COLO668 (cell line): Measurements from ENCODE around the gene SMAD4.
"Not testable (repeated sequence)": the region's sequence is repeated elsewhere in the genome, so short reads cannot be mapped to it uniquely, and the experiment has no call there.

ENCODE experiments used
- DNase-seq: peaks from one replicate; lab custom pipeline; 2025; ENCODE audit not compliant: unreplicated experiment; lab: John Stamatoyannopoulos, UW

Gene SMAD4

DNA sequence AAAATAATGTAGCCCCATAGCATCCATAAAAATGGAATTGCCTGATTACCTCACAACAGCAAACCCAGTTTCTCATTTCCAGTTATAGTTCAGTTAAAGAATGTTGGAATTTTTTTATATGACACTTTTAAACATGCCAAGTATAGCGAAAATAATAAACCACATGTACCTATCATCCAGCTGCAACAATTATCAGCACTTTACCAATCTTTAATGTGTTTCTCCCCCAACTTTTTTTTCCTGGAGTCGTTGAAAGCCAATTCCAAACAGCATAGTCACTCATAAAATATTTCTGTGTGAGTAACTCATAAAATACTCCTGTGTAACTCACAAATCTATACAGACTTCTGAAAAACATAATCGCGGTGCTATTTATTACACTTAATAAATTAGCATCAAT lies 38.1 kb downstream of the SMAD4 start:
- DNase-seq: no peak

DNA sequence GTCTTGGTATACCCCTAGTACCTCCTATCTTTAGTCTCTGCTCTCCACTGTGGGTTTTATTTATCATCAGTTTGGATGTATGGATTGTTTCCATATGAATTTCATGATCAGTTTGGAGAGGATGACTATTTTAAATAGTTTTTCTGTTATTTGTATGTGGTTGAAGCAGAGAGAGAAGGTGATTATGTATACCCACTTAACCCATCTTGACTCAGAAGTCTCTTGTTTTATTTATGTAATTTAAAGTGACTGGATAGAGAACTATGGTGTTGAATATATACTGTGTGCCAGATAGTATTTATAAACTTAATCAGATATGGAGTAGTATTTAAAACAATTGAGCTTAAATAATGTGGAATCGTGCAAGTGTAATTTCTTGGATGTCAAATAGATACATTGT lies 39.9 kb downstream of the SMAD4 start:
- no peak for DNase-seq

DNA sequence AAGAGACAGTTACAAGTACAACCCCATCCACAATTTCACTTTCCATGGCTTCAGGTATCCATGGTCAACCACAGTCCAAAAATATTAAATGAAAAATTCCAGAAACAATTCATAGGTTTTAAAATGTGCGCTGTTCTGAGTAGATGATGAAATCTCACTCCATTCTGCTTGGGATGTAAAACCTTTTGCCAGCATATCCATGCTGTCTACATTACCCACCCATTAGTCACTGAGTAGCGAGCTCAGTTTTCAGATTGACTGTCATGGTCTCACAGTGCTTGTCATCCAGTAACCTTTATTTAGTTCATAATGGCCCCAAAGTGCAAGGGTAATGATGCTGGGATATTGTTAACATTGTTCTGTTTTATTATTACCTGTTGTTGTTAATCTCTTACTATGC lies 40.5 kb downstream of the SMAD4 start:
- DNase-seq: no peak

DNA sequence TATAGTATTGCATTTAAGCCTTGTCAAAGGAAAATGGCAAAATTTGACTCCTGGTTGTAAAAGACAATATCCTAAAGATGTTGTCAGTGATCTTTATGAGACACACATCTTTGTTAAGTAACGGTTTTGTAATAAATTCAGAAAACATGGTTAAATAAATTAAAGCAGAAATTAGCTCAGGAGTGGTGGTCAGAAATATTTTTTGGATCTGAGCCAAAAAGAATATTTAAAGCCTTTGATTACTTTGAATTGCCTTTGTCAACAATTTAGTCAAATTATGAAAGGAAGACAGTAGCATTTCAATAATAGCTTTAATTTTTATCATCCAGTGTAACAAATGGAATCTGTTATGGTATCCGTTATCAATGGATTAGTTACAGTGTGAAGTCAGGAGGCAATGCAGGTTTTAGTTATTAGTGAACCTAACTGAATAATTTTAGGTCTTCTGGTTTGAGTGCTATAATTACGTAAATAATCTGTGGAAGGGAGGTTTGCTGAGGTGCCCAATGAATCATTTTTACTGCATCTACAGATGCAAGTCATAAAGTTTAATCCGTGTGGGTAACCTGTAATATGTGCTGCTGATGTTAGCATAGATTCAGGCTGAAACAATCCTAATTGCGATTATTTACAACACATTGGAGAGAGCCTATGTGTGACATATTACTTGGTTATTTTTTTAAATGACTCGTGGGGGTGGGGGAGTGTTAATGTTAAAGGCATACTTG lies 42.7 kb downstream of the SMAD4 start:
- no peak for DNase-seq

DNA sequence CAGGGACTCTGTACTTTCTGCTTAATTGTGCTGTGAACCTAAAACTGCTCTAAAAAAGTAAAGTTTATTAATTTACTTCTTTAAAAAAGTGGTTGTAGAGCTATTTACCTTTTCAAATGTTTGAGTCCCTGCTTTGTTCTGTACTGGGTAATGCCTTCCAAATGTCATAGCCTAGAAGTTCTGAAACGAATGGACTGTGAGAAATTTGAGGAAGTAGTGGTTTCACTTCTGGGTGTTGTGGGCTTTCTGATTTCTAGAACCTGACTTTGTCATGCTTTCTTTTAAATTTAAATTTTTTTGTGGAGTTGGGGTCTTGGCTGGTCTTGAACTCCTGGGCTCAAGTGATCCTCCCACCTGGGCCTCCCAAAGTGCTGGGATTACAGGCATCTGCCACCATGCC lies 44.6 kb downstream of the SMAD4 start:
- DNase-seq: no peak

DNA sequence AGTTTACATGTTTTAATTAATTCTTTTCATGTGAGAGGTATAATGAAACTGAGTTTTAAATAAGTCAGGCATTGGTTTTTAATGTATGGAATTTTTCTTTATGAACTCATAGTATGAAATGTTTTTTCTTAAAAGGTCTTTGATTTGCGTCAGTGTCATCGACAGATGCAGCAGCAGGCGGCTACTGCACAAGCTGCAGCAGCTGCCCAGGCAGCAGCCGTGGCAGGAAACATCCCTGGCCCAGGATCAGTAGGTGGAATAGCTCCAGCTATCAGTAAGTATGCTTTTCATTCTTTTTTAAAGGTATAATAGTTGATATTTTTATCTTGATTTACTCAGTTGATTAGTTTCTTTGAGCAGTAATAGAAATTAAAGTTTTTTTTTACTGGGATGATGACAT lies 46.5 kb downstream of the SMAD4 start:
- DNase-seq: no peak

DNA sequence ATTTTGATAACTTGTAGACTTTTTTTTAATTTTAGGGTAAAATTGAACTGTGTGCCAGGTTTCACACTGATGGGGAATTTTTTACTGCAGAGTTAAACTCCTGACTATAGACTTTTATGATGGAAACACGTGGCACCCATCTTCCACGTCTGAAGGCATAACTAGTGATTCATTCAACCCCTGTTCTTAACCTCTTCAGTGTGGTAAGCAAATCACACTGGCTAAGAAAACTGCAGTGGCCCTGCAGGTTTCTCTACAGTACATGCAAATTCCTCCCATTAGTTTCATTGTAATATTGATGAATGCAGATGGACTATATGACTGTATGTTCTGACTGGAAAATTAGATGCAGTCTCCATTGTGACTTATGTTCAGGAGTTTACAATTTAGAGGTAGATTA lies 47.2 kb downstream of the SMAD4 start:
- DNase-seq: no peak

DNA sequence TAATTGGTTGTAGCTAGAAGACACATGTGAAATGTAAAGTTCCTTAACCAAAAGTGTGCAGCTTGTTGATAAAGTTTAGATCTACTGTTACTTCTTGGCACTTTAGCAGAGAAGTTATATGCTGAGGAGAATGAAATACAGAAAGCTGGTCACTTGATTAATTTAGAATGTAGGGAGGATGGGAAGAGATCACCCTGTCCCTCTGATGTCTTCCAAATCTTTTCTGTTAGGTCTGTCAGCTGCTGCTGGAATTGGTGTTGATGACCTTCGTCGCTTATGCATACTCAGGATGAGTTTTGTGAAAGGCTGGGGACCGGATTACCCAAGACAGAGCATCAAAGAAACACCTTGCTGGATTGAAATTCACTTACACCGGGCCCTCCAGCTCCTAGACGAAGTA lies 48.0 kb downstream of the SMAD4 start:
- no peak for DNase-seq

DNA sequence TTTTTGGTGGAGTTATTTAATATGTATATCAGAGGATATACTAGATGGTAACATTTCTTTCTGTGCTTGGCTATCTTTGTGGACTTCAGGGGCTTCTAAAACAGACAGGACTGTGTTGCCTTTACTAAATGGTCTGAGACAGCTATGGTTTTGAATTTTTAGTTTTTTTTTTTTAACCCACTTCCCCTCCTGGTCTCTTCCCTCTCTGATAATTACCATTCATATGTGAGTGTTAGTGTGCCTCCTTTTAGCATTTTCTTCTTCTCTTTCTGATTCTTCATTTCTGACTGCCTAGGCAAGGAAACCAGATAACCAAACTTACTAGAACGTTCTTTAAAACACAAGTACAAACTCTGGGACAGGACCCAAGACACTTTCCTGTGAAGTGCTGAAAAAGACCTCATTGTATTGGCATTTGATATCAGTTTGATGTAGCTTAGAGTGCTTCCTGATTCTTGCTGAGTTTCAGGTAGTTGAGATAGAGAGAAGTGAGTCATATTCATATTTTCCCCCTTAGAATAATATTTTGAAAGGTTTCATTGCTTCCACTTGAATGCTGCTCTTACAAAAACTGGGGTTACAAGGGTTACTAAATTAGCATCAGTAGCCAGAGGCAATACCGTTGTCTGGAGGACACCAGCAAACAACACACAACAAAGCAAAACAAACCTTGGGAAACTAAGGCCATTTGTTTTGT lies 52.7 kb downstream of the SMAD4 start:
- DNase-seq: no peak

DNA sequence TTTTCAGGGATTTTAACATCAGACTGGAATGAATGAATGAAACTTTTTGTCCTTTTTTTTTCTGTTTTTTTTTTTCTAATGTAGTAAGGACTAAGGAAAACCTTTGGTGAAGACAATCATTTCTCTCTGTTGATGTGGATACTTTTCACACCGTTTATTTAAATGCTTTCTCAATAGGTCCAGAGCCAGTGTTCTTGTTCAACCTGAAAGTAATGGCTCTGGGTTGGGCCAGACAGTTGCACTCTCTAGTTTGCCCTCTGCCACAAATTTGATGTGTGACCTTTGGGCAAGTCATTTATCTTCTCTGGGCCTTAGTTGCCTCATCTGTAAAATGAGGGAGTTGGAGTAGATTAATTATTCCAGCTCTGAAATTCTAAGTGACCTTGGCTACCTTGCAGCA lies 53.4 kb downstream of the SMAD4 start:
- DNase-seq: no peak

DNA sequence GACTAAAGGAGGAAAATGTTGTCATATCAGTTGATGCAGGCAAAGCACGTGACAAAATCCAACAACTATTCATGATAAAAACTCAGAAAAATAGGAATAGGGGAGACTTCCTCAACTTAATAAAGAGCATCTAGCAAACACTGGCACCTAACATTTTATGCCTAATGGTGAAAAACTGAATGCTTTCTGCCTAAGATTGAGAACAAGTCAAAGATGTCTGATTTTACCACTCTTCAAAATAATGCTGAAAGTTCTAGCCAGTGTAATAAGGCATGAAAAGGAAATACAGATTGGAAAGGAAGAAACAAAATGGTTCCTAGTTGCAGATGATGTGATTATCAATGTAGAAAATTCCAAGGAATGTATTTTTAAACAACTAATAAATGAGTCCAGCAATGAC lies 58.4 kb downstream of the SMAD4 start:
- no peak for DNase-seq

DNA sequence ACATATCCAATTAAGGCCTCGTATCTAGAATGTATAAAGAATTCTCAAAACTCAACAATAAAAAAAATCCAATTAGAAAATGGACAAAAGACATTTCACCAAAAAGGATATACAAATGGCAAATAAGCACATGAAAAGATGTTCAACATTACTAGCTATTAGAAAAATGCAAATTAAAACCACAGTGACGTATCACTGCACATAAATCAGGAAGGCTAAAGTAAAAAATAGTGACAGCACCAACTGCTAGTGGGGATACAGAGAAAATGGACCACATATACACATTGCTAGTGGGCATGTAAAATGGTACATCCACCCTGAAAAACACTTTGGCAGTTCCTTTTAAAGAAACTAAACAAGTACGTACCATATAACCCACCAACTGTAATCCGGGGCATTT lies 59.7 kb downstream of the SMAD4 start:
- DNase-seq: no peak

DNA sequence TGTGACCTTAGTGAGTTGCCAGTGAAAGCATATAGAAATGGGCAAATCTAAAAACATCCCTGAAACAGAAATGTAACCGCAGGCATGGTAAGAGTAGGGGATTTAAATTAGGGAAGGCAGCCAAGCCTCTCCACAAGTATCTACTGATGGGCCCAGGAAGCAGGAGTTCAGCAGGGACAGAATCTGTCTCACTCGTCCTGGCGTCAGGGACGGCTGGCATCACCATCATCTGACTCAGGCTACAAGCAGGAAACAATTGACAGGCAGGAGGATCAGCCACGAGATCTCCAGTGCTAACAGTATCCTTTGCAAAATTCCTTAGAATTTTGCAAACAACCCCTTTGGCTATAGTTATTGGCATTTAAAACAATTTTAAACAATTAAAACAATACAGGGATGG lies 61.3 kb downstream of the SMAD4 start:
- DNase-seq: no peak

DNA sequence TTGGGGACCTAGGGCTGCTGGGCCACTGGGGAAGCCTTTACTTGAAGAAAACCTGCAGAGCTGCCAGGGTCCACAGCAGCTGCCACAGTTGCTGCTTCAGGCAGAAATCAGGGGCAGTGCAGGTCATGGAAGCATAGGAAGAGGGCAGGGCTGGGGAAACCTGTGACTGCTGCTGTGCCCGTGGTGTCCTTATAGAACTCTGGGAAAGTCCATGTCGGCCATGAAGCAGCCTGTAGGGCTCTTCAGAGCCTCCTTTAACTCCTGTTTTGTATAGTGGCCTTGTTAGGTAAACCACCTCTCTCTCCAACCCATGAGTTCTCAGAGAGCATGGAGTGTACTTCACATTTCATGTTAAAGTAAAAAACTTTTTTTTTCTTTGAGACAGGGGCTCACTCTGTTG lies 62.1 kb downstream of the SMAD4 start:
- no peak for DNase-seq

DNA sequence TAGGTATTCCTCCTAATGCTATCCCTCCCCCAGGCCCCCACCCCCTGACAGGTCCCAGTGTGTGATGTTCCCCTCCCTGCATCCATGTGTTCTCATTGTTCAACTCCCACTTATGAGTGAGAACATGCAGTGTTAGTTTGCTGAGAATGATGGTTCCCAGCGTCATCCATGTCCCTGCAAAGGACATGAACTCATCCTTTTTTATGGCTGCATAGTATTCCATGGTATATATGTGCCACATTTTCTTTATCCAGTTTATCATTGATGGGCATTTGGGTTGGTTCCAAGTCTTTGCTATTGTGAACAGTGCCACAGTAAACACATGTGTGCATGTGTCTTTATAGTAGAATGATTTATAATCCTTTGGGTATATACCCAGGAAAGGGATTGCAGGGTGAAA lies 63.0 kb downstream of the SMAD4 start:
- not testable (repeated sequence) for DNase-seq

DNA sequence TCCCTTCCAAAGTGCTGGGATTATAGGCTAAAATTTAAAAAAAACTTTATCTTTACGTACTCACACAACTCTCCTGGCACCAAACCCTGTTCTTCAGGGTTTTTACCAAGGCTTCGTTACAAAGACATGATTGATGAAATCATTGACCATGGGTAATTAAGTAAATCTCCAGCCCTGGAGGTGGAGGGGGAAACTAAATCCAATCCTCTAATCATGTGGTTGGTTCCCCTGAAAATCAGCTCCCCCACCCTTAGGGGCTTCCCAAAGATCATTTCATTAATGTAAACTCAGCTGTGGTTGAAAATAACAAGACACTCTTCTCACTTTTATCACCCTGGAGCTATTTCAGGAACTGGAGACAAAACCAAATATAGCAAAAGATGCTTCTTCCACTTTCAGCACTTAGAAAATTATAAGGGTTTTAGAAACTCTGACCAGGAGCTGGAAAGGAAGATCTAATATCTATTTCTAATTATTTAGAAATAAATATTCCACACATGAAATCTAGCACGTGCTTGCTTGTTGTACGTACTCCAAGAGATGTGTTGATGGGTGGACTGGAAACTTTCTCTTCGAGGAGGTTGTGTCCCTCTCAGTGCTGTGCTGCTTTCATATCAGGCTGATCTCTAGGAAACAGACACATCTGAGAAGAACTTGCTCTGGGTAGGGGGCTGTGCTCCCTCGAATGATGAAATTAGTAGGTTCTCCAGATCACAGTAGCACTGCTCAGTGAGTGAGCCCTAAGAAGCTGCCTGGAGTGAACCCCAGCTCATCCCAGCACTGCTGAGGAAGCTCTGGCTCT lies 67.2 kb downstream of the SMAD4 start:
- DNase-seq: no peak

DNA sequence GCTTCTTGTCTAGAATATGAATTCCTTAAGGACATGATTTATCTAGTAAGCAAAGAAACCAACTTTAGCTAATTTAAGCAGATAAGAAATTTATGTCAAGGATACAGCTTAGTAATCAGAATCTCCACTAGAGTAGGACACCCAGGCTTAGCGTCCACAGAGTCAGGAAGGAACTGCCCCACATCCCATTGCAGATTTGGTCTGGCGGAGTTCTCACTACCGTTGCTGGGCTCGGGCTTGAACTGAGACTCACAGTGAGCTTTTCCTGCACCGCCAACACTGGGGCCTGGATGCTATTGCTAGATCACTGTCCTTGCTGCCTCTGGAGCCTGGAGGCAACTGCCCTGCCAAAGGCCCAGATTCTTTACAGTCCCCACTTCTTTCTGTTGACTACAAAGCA lies 68.1 kb downstream of the SMAD4 start:
- DNase-seq: no peak

DNA sequence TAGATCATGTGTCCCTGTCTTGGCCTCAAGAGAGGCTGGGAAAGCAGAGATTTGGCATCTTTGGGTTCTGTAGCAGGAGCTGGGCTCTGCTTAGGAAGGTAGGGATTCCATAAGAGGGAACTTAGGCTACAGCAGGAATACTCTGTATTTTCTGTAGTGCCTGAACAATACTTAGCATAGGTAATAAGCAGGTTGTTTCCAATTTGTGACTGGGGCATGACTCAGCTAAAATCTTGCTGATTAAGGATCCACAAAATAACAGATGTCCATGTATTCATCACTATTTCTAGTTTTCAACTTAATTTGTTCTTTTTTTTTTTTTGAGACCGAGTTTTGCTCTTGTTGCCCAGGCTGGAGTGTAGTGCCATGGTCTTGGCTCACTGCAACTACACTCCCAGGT lies 68.5 kb downstream of the SMAD4 start:
- DNase-seq: no peak

DNA sequence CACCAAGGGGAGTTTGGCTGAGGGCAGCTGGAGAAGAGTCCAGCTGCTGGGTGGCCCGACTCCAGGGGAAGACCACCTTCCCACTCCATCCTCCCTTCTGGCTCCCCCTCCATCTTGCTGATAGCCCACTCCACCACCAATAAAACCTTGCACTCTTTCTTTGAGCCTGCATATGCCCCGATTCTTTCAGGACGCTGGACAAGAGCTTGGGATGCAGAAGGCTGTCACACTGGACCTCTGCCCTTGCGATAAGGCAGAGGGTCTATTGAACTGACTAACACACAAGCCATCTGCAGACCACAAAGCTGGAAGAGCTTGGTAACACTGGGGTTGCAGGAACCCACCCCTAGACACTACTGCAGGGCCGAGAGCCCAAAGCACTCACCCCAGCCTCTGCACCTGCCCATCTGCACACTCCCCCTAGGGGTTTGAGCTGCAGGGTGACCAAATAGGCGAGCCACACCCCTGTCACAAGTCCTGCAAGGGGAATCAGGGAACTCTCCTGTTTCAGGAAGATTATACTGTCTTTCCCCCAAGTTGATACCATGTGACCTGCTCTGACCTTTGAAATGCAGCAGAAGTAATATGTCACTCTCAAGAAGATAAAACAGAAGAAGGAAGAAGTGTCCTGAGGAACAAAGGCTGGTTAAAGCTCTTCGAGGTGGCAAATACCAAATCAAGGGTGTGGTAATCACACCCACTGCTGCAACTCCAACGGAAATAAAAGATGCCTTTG lies 70.5 kb downstream of the SMAD4 start:
- no peak for DNase-seq

DNA sequence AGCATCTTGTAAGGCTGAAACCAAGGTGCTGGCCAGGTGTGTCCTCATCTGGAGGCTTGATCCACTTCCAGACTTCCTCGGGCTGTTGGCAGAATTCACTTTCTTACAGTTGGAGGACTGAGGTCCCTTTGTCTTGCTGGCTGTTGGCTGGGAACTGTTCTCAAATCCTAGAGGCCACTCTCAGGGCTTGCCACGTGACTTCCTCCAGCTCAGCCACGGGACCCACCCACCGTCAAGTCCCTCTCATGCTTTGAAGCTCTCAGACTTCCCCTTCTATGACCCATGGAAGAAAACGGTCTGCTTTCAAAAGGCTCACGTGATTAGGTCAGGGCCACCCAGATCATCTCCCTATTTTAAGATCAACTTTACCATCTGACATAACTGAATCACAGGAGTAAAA lies 77.1 kb downstream of the SMAD4 start:
- DNase-seq: no peak

DNA sequence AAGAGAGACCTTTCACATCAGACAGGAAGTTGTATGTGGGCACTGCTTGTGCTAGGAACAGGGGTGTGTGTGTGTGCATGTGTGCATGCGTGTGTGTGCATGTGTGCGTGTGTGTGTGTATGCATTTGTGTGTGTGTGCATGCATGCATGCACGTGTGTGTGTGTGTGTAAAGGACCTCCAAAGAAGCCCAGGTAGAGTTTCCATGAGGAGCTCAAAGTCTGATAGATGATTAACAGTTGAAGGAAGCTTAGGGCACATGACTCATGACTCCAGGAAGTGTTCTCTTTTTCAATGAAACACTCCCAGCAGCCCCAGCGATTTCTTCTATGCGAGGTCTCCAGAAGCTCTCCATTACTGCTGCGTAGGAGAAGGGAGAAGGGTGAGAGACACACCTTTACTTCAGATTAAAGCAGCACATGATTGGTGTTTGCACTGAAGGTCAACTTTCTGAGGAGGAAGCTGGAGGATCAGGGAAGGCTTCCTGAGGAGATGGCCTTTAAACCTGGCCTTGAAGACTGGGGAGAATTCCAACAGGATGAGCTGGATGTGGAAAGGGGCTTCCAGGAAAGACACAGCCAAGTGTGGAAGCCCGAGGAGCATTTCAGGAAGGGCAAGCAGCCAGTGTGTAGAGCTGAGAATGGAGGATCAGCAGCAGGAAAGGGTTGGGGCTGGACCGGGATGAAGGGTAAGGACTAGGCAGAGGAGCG lies 77.7 kb downstream of the SMAD4 start:
- DNase-seq: no peak
